Measurements from ENCODE around the gene FGFR3. TPM values are rescaled to one million over a fixed set of nuclear protein-coding genes. Genes with fewer than 3 reads are reported as not detected.

The FGFR3 gene
- total RNA-seq, 1 experiment from 2014 or later: 8.2 TPM

DNA sequence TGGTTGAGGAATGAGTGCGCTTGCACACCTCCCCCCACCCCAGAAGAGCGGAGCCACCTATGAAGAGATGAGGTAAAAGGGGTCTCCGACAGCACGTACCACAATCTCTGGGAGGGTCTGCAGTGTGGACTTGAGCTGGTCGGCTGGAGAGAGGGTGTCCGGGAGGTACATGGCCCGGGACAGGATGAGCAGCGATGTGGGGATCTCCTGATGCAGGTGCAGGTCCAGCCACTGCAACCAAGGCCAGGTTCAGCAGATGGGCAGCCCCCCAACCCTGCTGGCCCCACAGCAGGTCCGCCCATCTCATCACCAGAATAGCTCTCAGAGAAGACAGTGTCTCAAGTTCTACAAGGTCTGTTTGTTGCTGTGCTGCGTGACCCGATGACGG, 30.4 kb downstream of the FGFR3 start:
- ATAC-seq (no peak), DNase-seq (ENCODE audit: low read depth, low spot score) (no peak)
- CTCF ChIA-PET: no interaction called here
- intact Hi-C loops (cut with micrococcal nuclease; ENCODE audit: unreplicated experiment): no loop called here
- POLR2A ChIA-PET: no interaction called here
- Histone ChIP-seq H3K27me3 (ENCODE audit: control insufficient read depth, insufficient read depth, low read length) (no peaks in the 10 kb centered on the region), H3K4me3 (ENCODE audit: low read depth in 2 of 2, low read length in 2 of 2) (no peak overlapping the region), H3K4me1 (ENCODE audit: control insufficient read depth, insufficient read depth, low read length) (no peaks in the 10 kb centered on the region), H3K36me3 (ENCODE audit: control insufficient read depth, insufficient read depth, low read length) (peaks cover 3% of the 10 kb centered on the region; the same call in 1 of the 2 replicates), H3K27ac (ENCODE audit: low read length) (no peak overlapping the region), H3K9me3 (ENCODE audit: control insufficient read depth, insufficient read depth, low read depth, low read length) (no peaks in the 10 kb centered on the region)
- TF ChIP-seq SIN3A (IDR thresholded peaks at IDR 0.05; ENCODE audit: borderline replicate concordance, insufficient read depth, low read depth, low read length): no peak
- TF ChIP-seq TCF7L2 (IDR thresholded peaks at IDR 0.05; ENCODE audit: low read depth, low read length): no peak
- TF ChIP-seq POLR2AphosphoS5 (IDR thresholded peaks at IDR 0.05; ENCODE audit: low read depth, low read length): no peak
- TF ChIP-seq, protein P1, sequence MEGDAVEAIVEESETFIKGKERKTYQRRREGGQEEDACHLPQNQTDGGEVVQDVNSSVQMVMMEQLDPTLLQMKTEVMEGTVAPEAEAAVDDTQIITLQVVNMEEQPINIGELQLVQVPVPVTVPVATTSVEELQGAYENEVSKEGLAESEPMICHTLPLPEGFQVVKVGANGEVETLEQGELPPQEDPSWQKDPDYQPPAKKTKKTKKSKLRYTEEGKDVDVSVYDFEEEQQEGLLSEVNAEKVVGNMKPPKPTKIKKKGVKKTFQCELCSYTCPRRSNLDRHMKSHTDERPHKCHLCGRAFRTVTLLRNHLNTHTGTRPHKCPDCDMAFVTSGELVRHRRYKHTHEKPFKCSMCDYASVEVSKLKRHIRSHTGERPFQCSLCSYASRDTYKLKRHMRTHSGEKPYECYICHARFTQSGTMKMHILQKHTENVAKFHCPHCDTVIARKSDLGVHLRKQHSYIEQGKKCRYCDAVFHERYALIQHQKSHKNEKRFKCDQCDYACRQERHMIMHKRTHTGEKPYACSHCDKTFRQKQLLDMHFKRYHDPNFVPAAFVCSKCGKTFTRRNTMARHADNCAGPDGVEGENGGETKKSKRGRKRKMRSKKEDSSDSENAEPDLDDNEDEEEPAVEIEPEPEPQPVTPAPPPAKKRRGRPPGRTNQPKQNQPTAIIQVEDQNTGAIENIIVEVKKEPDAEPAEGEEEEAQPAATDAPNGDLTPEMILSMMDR (IDR thresholded peaks at IDR 0.05): no peak
- TF ChIP-seq, protein P2, sequence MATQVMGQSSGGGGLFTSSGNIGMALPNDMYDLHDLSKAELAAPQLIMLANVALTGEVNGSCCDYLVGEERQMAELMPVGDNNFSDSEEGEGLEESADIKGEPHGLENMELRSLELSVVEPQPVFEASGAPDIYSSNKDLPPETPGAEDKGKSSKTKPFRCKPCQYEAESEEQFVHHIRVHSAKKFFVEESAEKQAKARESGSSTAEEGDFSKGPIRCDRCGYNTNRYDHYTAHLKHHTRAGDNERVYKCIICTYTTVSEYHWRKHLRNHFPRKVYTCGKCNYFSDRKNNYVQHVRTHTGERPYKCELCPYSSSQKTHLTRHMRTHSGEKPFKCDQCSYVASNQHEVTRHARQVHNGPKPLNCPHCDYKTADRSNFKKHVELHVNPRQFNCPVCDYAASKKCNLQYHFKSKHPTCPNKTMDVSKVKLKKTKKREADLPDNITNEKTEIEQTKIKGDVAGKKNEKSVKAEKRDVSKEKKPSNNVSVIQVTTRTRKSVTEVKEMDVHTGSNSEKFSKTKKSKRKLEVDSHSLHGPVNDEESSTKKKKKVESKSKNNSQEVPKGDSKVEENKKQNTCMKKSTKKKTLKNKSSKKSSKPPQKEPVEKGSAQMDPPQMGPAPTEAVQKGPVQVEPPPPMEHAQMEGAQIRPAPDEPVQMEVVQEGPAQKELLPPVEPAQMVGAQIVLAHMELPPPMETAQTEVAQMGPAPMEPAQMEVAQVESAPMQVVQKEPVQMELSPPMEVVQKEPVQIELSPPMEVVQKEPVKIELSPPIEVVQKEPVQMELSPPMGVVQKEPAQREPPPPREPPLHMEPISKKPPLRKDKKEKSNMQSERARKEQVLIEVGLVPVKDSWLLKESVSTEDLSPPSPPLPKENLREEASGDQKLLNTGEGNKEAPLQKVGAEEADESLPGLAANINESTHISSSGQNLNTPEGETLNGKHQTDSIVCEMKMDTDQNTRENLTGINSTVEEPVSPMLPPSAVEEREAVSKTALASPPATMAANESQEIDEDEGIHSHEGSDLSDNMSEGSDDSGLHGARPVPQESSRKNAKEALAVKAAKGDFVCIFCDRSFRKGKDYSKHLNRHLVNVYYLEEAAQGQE (IDR thresholded peaks at IDR 0.05; ENCODE audit: insufficient read depth in 1 of 2, low read depth in 2 of 2, low read length in 1 of 2): no peak
- in situ Hi-C loops (cut with HindIII; ENCODE audit: low pct_unique_long_range_greater_than_20kb, low sequenced_read_pairs): no loop called here
- no TSS peak for BruUV-seq (replicated peaks)

DNA sequence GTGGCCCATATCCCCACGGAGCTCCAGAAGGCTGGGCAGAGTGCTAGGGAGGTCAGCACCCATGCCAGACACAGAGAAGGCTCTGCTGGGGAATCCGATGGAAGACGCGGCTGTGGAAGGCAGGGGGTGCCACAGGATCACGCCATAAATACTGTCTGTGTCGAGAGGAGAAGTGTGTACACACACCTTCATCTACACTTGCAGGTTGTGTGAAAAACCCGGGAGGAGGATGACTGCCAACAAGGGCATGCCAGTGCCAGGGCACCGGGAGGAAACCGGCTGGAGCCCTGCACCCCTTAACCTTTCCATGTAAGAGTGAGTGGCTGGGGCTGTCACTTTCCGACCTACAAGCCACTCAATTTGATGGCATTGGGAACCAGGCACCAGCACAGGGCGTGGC, 31.7 kb downstream of the FGFR3 start:
- Histone ChIP-seq H3K9me3 (ENCODE audit: control insufficient read depth, insufficient read depth, low read depth, low read length) (no peaks in the 10 kb centered on the region), H3K36me3 (ENCODE audit: control insufficient read depth, insufficient read depth, low read length) (peaks cover 3% of the 10 kb centered on the region; the same call in 1 of the 2 replicates), H3K4me3 (ENCODE audit: low read depth in 2 of 2, low read length in 2 of 2) (no peak overlapping the region), H3K4me1 (ENCODE audit: control insufficient read depth, insufficient read depth, low read length) (no peaks in the 10 kb centered on the region), H3K27me3 (ENCODE audit: control insufficient read depth, insufficient read depth, low read length) (no peaks in the 10 kb centered on the region), H3K27ac (ENCODE audit: low read length) (no peak overlapping the region)
- no TSS peak for BruUV-seq (replicated peaks)
- TF ChIP-seq POLR2AphosphoS5 (IDR thresholded peaks at IDR 0.05; ENCODE audit: low read depth, low read length) (no peak), TCF7L2 (IDR thresholded peaks at IDR 0.05; ENCODE audit: low read depth, low read length) (no peak), SIN3A (IDR thresholded peaks at IDR 0.05; ENCODE audit: borderline replicate concordance, insufficient read depth, low read depth, low read length) (no peak)
- TF ChIP-seq, protein P1 (IDR thresholded peaks at IDR 0.05): no peak
- TF ChIP-seq, protein P2 (IDR thresholded peaks at IDR 0.05; ENCODE audit: insufficient read depth in 1 of 2, low read depth in 2 of 2, low read length in 1 of 2): no peak
- POLR2A ChIA-PET: no interaction called here
- intact Hi-C loops (cut with micrococcal nuclease; ENCODE audit: unreplicated experiment) (no loop called here), in situ Hi-C loops (cut with HindIII; ENCODE audit: low pct_unique_long_range_greater_than_20kb, low sequenced_read_pairs) (no loop called here)
- CTCF ChIA-PET: no interaction called here
- no peak for DNase-seq (ENCODE audit: low read depth, low spot score)
- ATAC-seq: no peak
